GM21723 (cell line): ENCODE data around the gene ANKRD52.

Experiments
- ATAC-seq: cut with Tn5 transposase; IDR thresholded peaks from one replicate; pipeline ENCODE4 v1.9.1; 2021; ENCODE audit warnings: mild to moderate bottlenecking, moderate library complexity; ENCODE audit not compliant: unreplicated experiment

Gene ANKRD52

DNA sequence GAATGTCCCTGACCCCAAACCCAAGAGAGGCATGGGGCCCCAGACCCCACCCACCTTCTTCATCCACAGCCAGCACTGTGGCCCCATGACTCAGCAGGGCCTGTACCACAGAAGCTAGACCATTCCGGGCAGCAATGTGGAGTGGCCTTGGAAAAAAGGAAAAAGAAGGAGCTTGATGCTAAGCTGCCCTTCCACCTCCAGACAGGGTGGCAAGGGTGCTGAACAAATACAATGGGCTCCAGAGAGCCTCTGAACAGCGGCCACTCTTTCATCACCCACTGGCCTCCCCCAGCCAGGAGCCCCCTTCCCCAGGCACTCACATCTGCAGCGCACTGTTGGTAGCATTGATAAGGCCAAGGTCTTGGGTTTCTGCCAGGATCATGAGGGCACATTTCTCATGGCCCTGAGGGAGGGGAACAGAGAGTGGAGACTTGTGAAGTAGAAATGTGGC is 14.4 kb downstream of the ANKRD52 start:
- ATAC-seq = no peak

DNA sequence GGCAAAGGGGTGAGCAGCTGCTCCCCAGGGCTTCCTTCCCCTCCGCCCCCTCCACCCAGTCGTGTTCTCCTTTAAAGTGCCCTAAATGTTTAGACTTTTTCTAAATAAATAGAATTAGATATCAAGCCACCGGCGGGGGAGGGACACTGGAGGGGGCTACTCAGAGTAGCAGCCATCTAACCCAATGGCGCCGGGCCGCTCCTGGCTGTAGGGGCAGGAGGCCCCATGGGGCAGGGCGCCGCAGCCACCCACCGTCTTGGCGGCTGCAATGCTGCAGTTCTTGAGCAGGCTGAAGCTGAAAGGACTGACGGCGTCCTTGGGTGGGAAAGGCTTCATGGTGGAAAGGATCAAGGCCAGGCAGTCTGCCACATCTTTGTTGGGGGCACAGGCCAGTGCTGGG is 15.2 kb downstream of the ANKRD52 start:
- no peak for ATAC-seq

- no peak for ATAC-seq
Observed at GRCh38 chr12:56241424-56242303, 16.5 kb downstream of the ANKRD52 start.

DNA sequence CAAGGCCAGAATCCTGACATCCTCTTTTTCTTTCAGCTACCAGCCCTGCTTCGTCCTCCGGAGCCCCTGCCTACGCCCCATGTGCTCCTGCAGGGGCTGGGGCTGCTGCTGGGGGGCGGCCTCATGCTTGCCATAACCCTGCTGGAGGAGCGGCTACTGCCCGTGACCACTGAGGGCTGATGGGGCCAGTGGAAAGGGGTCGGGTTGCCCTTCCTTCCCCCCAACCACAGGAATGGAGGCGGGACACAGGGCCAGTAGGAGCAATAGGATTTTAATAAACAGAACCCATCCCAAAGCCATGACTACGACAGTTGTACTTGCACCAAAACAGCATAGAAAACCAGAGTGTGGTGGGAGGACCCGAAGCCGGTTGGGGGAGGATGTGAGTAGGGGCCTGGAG is 20.6 kb downstream of the ANKRD52 start:
- no peak for ATAC-seq

GRCh38 chr12:56236985-56237384 is 21.2 kb downstream of the ANKRD52 start:
- ATAC-seq = no peak

DNA sequence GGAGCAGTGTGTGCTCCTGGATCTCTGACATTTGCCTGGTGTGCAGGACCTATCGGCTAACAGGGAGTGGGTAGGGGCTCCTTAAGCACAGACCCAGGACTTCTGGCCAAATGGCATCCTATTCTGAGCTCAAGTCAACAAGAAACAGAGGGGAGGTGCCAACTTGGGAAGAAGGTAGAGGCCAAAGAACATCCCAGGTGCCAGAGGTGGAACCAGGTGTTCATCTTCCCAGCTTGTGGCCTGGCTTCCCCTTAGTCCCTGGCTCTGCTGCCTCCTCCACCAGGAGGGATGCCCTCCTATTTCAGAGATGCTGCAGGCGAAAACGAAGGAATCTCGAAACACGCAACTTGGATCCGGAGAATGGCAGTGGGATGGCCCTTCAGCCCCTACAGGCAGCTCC is 22.1 kb downstream of the ANKRD52 start:
- ATAC-seq = no peak

DNA sequence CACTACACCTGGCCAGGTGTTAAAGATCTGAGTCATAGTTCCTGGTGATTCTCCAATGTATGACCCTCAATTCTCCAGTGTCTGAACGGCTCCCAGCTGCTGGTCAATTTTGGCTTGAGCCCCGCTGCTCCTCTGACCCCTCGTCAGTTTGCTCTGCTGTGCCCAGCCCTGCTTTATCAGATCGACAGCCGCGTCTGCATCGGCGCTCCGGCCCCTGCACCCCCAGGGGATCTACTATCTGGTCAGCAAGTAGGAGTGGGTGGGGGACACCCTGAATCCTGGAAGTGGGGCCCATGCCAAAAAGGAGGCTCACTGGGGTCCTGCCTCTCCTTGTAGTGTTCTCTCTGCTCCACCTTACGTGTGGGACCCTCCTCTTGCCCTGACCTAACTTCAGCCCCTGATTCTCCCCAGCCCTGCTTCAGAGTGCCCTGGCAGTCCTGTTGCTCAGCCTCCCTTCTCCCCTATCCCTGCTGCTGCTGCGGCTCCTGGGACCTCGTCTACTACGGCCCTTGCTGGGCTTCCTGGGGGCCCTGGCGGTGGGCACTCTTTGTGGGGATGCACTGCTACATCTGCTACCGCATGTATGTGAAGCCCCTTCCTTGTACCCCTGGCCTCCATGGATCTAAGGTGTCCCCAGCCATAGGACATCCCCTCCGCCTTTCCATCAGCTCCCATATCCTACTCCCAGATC is 23.3 kb downstream of the ANKRD52 start:
- no peak for ATAC-seq

- ATAC-seq = no peak
Observed at GRCh38 chr12:56231184-56231582, 27.0 kb downstream of the ANKRD52 start.

GRCh38 chr12:56230432-56231183 is 27.6 kb downstream of the ANKRD52 start:
- no peak for ATAC-seq

GRCh38 chr12:56229916-56230431 is 28.2 kb downstream of the ANKRD52 start, which contains the start of gene SLC39A5:
SLC39A5 (plus strand) TSS chr12:56230051; CDS start chr12:56231275, 1,224 bp downstream.
- ATAC-seq = no peak

DNA sequence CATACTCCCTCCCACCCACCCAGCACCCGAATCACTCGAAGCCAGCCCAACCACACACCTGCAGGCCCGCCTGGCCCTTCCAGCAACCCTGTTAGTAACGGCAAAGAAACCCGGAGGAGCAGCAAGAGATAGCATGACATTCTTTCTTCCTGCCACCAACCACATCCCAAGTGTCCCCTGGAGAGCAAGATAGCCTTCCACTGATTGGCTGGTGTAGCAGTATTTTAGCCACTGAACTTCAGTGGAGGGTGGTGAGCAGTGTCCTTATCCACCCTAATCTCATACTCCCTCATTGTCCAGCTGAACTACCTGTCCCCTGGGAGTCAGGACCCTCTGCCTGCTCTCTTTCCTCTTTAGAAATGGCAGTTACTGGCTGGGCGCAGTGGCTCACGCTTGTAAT is 29.1 kb downstream of the ANKRD52 start:
- ATAC-seq = no peak

- ATAC-seq = no peak
Observed at GRCh38 chr12:56224954-56225353, 33.2 kb downstream of the ANKRD52 start.

- peak; percentile 68 for ATAC-seq
Observed at GRCh38 chr12:56224102-56224701, 34.0 kb downstream of the ANKRD52 start, which contains the start of gene NABP2. NABP2 (plus strand) TSS chr12:56224342; CDS start chr12:56224857, 515 bp downstream.

- ATAC-seq = no peak
Observed at GRCh38 chr12:56223571-56224101, 34.5 kb downstream of the ANKRD52 start.

DNA sequence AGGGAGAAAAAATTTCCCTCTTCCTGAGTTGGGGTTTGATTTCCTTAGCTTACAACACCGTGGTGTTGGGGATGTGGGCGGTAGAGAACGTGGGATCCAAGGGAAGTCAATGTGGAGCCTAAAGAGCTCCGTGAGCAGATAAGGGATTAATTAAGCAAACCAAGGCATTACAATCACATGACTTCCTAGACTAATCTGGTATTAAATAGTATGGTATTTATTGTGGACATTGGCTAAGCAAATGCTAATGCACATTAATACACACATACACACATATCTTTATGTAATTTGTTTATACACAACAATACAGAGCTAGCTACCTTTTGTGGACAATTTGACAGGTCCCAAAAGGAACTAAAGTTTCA is 35.7 kb downstream of the ANKRD52 start:
- ATAC-seq = no peak

GRCh38 chr12:56221757-56222530 is 36.2 kb downstream of the ANKRD52 start, which contains the start of gene RNF41:
RNF41 (minus strand) TSS chr12:56221922; CDS start chr12:56214047, 7,875 bp downstream.
- ATAC-seq = peak; percentile 79

- ATAC-seq = peak; percentile 22
Observed at GRCh38 chr12:56221232-56221756, 36.9 kb downstream of the ANKRD52 start.

- ATAC-seq = no peak
Observed at GRCh38 chr12:56220611-56221231, 37.5 kb downstream of the ANKRD52 start.

DNA sequence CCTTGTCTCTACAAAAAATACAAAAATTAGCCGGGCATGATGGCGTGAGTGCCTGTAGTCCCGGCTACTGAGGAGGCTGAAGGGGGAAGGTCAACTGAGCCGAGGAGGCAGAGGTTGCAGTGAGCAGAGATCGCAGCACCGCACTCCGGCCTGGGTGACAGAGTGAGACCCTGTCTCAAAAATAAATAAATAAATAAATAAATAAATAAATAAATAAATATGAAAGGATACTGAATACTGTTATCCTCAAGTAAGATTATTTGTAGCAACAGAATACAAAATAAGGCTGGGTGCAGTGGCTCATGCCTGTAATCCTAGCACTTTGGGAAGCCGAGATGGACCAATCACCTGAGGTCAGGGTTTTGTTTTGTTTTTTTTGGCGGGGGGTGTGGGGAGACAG is 38.3 kb downstream of the ANKRD52 start:
- ATAC-seq = no peak
